K562 (cell line): Measurements from ENCODE around the gene FAM83E. TPM values are rescaled to one million over a fixed set of nuclear protein-coding genes. Genes with fewer than 3 reads are reported as not detected.

Experiments
- ATAC-seq: fragments of 200-7000 bp; cut with Tn5 transposase; 3 replicates; pipeline ENCODE4 v1.9.1; 2020; ENCODE audit warnings: moderate library complexity
- BruUV-seq: library from RNA; stranded (reverse); fragments of 400-500 nt; replicated peaks from 2 replicates; lab custom pipeline; 2021; lab: Mats Ljungman, UMichigan
- CTCF ChIA-PET: fragments of 300-600 bp; formaldehyde crosslinking; extraction: SDS; loops from one replicate; lab custom pipeline; 2021; ENCODE audit warnings: low intra/inter-chr PET ratio; lab: Yijun Ruan, JAX
- POLR2A ChIA-PET: fragments of 300-600, 350-650 bp; sonication (Branson Sonifier 250); formaldehyde crosslinking; extraction: SDS; loops from one replicate; lab custom pipeline; 2021; ENCODE audit warnings: antibody characterized with exemption, inconsistent platforms; lab: Yijun Ruan, JAX
- DNase-seq, 4 experiments: peaks; one replicate each; pipeline versions ENCODE4 v3.0.0 to v3.0.0-alpha.2; 2011 to 2018; ENCODE audit warnings: low spot score in 3 of 4, mixed read lengths in 3 of 4; ENCODE audit errors: extremely low read depth in 1 of 4
- FAIRE-seq: peaks from 2 replicates; lab custom pipeline; 2011; peaks lifted over from hg19 to GRCh38; lab: Jason Lieb, UNC
- H2AFZ ChIP-seq: 2 replicates; pipeline ENCODE4 v1.6.0; 2011; ENCODE audit warnings: low read depth, low read length, control low read depth, inconsistent platforms
- H3K27ac ChIP-seq: fragments of 200-600 bp; 3 replicates; pipeline ENCODE4 v1.8.0; 2011; ENCODE audit warnings: low read depth, mild to moderate bottlenecking, control low read depth, inconsistent platforms, low read length, moderate library complexity, mixed read lengths; ENCODE audit errors: extremely low read depth
- H3K27me3 ChIP-seq, 2 experiments: fragments of 300-600 bp in 1 of 2; 2 replicates in 1 of 2; 3 replicates in 1 of 2; pipeline versions ENCODE4 v1.6.0 to v1.8.0; 2011; ENCODE audit warnings: inconsistent platforms in 2 of 2, low read length in 2 of 2, mild to moderate bottlenecking in 1 of 2, mixed read lengths in 1 of 2, moderate library complexity in 1 of 2; ENCODE audit not compliant: control insufficient read depth in 2 of 2, insufficient read depth in 2 of 2
- H3K36me3 ChIP-seq: fragments of 300-600 bp; 3 replicates; pipeline ENCODE4 v1.8.0; 2011; ENCODE audit warnings: mild to moderate bottlenecking, low read length, inconsistent platforms; ENCODE audit not compliant: control insufficient read depth, insufficient read depth
- H3K4me1 ChIP-seq, 2 experiments: fragments of 200-600 bp in 1 of 2; replicated peaks in 1 of 2; 2 replicates in 1 of 2; 3 replicates in 1 of 2; pipeline versions ENCODE4 v1.5.1 to v1.8.0; 2011; ENCODE audit warnings: inconsistent platforms in 2 of 2, low read length in 2 of 2, mild to moderate bottlenecking in 1 of 2, mixed read lengths in 1 of 2, moderate library complexity in 1 of 2; ENCODE audit not compliant: control insufficient read depth in 2 of 2, insufficient read depth in 2 of 2
- H3K4me2 ChIP-seq: 2 replicates; pipeline ENCODE4 v1.6.1; 2011; ENCODE audit warnings: low read length, control low read depth, inconsistent platforms, mixed read lengths; ENCODE audit not compliant: insufficient read depth
- H3K4me3 ChIP-seq: fragments of 200-600 bp; sonication (generic), shearing (Covaris generic); 2 replicates; pipeline ENCODE4 v1.5.1; 2016; ENCODE audit warnings: control low read depth, inconsistent platforms
- H3K79me2 ChIP-seq: fragments of 200-600 bp; 3 replicates; pipeline ENCODE4 v1.8.0; 2011; ENCODE audit warnings: low read length, inconsistent platforms; ENCODE audit not compliant: control insufficient read depth, insufficient read depth
- H3K9ac ChIP-seq, 2 experiments: 2 replicates each; pipeline versions ENCODE4 v1.6.0 to v1.6.1; 2011; ENCODE audit warnings: low read depth in 2 of 2, low read length in 2 of 2, control low read depth in 1 of 2, inconsistent platforms in 1 of 2, mild to moderate bottlenecking in 1 of 2, mixed read lengths in 1 of 2; ENCODE audit not compliant: insufficient read depth in 1 of 2
- H3K9me1 ChIP-seq: one replicate; pipeline ENCODE4 v1.6.0; 2011; ENCODE audit warnings: inconsistent platforms, mild to moderate bottlenecking, low read length, moderate library complexity; ENCODE audit not compliant: control insufficient read depth, insufficient read depth
- H3K9me3 ChIP-seq: replicated peaks from 2 replicates; pipeline ENCODE4 v1.5.1; 2011; ENCODE audit warnings: low read depth, low read length, inconsistent platforms; ENCODE audit not compliant: control insufficient read depth, insufficient read depth
- H4K20me1 ChIP-seq: replicated peaks from 2 replicates; pipeline ENCODE4 v1.6.1; 2011; ENCODE audit warnings: low read length, inconsistent platforms, mixed read lengths; ENCODE audit not compliant: control insufficient read depth, insufficient read depth
- AFF4 ChIP-seq: sonication (generic); formaldehyde crosslinking; IDR thresholded peaks from 2 replicates; pipeline ENCODE4 v1.8.0; 2023; ENCODE audit warnings: mild to moderate bottlenecking, missing genetic modification reagents
- CBX3 ChIP-seq, 2 experiments: IDR thresholded peaks; 1 replicate in 1 of 2; 2 replicates in 1 of 2; pipeline ENCODE4 v1.6.1; 2012; ENCODE audit warnings: inconsistent platforms in 2 of 2, low read length in 2 of 2, borderline replicate concordance in 1 of 2, control low read depth in 1 of 2
- GTF2F1 ChIP-seq: IDR thresholded peaks from 2 replicates; pipeline ENCODE4 v1.6.1; 2011; ENCODE audit warnings: low read depth, low read length, improper control_type of control experiment
- PBX2 ChIP-seq, 2 experiments: IDR thresholded peaks in 1 of 2; conservative IDR thresholded peaks in 1 of 2; 2 replicates each; pipeline ENCODE4 v1.6.1; 2016; ENCODE audit warnings: low read depth in 2 of 2, mild to moderate bottlenecking in 1 of 2, missing compliant biosample characterization in 1 of 2, missing genetic modification characterization in 1 of 2, moderate library complexity in 1 of 2
- STAT5B ChIP-seq: fragments of 250-450 bp; sonication (Bioruptor Pico); IDR thresholded peaks from 2 replicates; pipeline ENCODE4 v1.8.0; 2021; ENCODE audit warnings: mild to moderate bottlenecking, inconsistent platforms
- ZBED1 ChIP-seq: IDR thresholded peaks from 2 replicates; pipeline ENCODE4 v1.6.1; 2014
- ZBTB26 ChIP-seq: fragments of 450-650 bp; formaldehyde crosslinking; IDR thresholded peaks from 2 replicates; pipeline ENCODE4 v1.4.0; 2022; ENCODE audit warnings: missing genetic modification characterization
- ZNF175 ChIP-seq: fragments of 200-800 bp; sonication (Bioruptor generic); IDR thresholded peaks from 2 replicates; pipeline ENCODE4 v1.6.1; 2016; ENCODE audit warnings: low read depth, mild to moderate bottlenecking, missing genetic modification characterization, missing compliant biosample characterization
- ZNF398 ChIP-seq: fragments of 250-450 bp; sonication (Bioruptor Pico); IDR thresholded peaks from 2 replicates; pipeline ENCODE4 v1.8.0; 2021; ENCODE audit warnings: moderate library complexity, mild to moderate bottlenecking, inconsistent platforms
- WGBS: fragments of 100-300 bp; shearing (Covaris generic); methylation state at CpG from one replicate; pipeline ENCODE4 v1.1.6; 2016; ENCODE audit warnings: low coverage, mixed read lengths; ENCODE audit not compliant: insufficient coverage; ENCODE audit errors: missing lambda C conversion rate; 5-methylcytosine and 5-hydroxymethylcytosine counted together
- in situ Hi-C: fragments of 300-500 bp; cut with MboI; formaldehyde crosslinking; loops from 4 replicates; pipeline ENCODE4 v1.15.0; 2018; ENCODE audit warnings: inconsistent platforms, mixed read lengths
- intact Hi-C: fragments of 100-400 bp; cut with micrococcal nuclease; formaldehyde crosslinking; loops from 2 replicates; pipeline ENCODE4 v1.14.2; 2022
- polyA plus RNA-seq, 8 experiments: library from polyadenylated mRNA; depleted of rRNA in 4 of 8; stranded (reverse) in 5 of 8; unstranded in 3 of 8; fragments of >200 nt; fragmentation: Nextera tagmentation in 2 of 8; fragmentation: Illumina TruSeq in 1 of 8; extraction: Ambion mirVana in 2 of 8; extraction: Trizol in 1 of 8; gene quantifications; 2 replicates each; pipeline versions ENCODE4 v1.2.1 to v1.2.3, GENCODE V29; 2011 to 2014; ENCODE audit warnings: inconsistent platforms in 1 of 8, missing spikeins in 1 of 8
- total RNA-seq, 7 experiments: library from RNA; depleted of rRNA in 6 of 7; stranded (reverse); fragments of >200 nt in 6 of 7; fragmentation: Illumina TruSeq in 2 of 7; extraction: Trizol in 2 of 7; gene quantifications; 2 replicates each; pipeline versions ENCODE4 v1.2.1 to v1.2.3, GENCODE V29; 2011 to 2021; ENCODE audit warnings: low replicate concordance in 1 of 7

FAM83E gene
- total and polyA plus RNA-seq, 9 of the 15 experiments (the other 6 are each of a cell fraction or from before 2014, with no cell fraction given): 0.15 to 0.87 (median 0.29) TPM; not detected in 4

- WGBS: 3% methylated on average over 25 of the region's 35 CpGs
- in situ Hi-C loops: no loop called here
- Histone ChIP-seq H3K4me2 (peak overlapping the region; percentile 100), H3K36me3 (no peaks in the 10 kb centered on the region; the same call in 2 of the 3 replicates), H3K4me3 (peak overlapping the region; percentile 51), H3K4me1 (peaks cover 47 to 77% of the 10 kb centered on the region in 2 experiments), H3K27me3 (no peaks in the 10 kb centered on the region), H2AFZ (0 out of 2 replicates have a peak overlapping the region, but pooled peaks have one; percentile 56), H3K9me3 (no peaks in the 10 kb centered on the region), H4K20me1 (0 out of 2 replicates have a peak, but pooled peaks cover 4% of the 10 kb centered on the region), H3K9ac (peak overlapping the region; percentile 56 to 90; a peak in 3 of 4 replicates), H3K9me1 (peaks cover 4% of the 10 kb centered on the region), H3K79me2 (peaks cover 27% of the 10 kb centered on the region; the same call in 2 of the 3 replicates), H3K27ac (peak overlapping the region; percentile 56; the same call in 1 of the 3 replicates)
- BruUV-seq: no TSS peak
- DNase-seq (no peak), ATAC-seq (no peak), FAIRE-seq (no peak)
- intact Hi-C loops: no loop called here
- ChIA-PET CTCF (no interaction called here), POLR2A (interaction anchor here (0.6 to 1.9 kb wide), 5 partner anchors 11 to 141 kb away, joined by 3 to 9 read pairs (median 3); partner anchors contain the start of genes RPL18 and SPHK2)
- TF ChIP-seq CBX3 (IDR thresholded peaks at IDR 0.05; ENCODE audit: borderline replicate concordance in 1 of 2, low read length in 2 of 2) (no peak), GTF2F1 (no peak), ZBTB26 (peak; percentile 81; the same call in 1 of the 2 replicates), ZBED1 (no peak), STAT5B (CRISPR knock-in tag) (no peak), ZNF398 (CRISPR knock-in tag) (no peak), AFF4 (CRISPR knock-in tag) (no peak), PBX2 (CRISPR knock-in tag; IDR thresholded peaks at IDR 0.05; ENCODE audit: low read depth) (no peak), PBX2 (tag; conservative IDR thresholded peaks at IDR 0.05; ENCODE audit: low read depth) (no peak), ZNF175 (no peak)
Measured at GRCh38 chr19:48635966-48636858, 21.3 kb upstream of the FAM83E start.
